ENCODE data around the gene TNFSF12.

DNA sequence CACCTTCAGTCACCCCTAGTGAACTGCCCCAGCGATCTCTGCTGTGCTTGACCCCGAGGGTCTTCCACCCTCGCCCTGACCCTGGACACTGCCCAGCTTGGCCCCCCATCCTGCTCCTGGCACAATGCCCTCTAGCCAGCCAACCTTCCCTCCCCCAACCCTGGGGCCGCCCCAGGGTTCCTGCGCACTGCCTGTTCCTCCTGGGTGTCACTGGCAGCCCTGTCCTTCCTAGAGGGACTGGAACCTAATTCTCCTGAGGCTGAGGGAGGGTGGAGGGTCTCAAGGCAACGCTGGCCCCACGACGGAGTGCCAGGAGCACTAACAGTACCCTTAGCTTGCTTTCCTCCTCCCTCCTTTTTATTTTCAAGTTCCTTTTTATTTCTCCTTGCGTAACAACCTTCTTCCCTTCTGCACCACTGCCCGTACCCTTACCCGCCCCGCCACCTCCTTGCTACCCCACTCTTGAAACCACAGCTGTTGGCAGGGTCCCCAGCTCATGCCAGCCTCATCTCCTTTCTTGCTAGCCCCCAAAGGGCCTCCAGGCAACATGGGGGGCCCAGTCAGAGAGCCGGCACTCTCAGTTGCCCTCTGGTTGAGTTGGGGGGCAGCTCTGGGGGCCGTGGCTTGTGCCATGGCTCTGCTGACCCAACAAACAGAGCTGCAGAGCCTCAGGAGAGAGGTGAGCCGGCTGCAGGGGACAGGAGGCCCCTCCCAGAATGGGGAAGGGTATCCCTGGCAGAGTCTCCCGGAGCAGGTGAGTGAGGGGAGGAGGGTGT, 9.9 kb downstream of the TNFSF12 start, which contains the start of gene TNFSF13:
- TF ChIP-seq POLR2A (IDR thresholded peaks at IDR 0.05) = no peak
- TF ChIP-seq, protein P1, sequence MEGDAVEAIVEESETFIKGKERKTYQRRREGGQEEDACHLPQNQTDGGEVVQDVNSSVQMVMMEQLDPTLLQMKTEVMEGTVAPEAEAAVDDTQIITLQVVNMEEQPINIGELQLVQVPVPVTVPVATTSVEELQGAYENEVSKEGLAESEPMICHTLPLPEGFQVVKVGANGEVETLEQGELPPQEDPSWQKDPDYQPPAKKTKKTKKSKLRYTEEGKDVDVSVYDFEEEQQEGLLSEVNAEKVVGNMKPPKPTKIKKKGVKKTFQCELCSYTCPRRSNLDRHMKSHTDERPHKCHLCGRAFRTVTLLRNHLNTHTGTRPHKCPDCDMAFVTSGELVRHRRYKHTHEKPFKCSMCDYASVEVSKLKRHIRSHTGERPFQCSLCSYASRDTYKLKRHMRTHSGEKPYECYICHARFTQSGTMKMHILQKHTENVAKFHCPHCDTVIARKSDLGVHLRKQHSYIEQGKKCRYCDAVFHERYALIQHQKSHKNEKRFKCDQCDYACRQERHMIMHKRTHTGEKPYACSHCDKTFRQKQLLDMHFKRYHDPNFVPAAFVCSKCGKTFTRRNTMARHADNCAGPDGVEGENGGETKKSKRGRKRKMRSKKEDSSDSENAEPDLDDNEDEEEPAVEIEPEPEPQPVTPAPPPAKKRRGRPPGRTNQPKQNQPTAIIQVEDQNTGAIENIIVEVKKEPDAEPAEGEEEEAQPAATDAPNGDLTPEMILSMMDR (IDR thresholded peaks at IDR 0.05) = no peak

Data from lower leg skin (tissue), 3 donors.